ENCODE data around the gene CDH13. TPM values are rescaled to one million over a fixed set of nuclear protein-coding genes. Genes with fewer than 3 reads are reported as not detected.

Gene CDH13
- total RNA-seq, 4 donors from 2014 or later: 2.0 to 6.6 (median 4.1) TPM; not detected in 1

GRCh38 chr16:83721676-83722075, 1094.9 kb downstream of the CDH13 start:
- Histone ChIP-seq H3K27ac (no peak overlapping the region), H3K36me3 (no peaks in the 10 kb centered on the region), H3K27me3 (no peaks in the 10 kb centered on the region), H3K4me3 (no peak overlapping the region), H3K9me3 (no peaks in the 10 kb centered on the region), H3K4me1 (no peaks in the 10 kb centered on the region)
- DNase-seq: no peak
- TF ChIP-seq CTCF (IDR thresholded peaks at IDR 0.05): no peak
- TF ChIP-seq POLR2A (IDR thresholded peaks at IDR 0.05): no peak

GRCh38 chr16:83722456-83723183, 1095.9 kb downstream of the CDH13 start:
- Histone ChIP-seq H3K36me3 (no peaks in the 10 kb centered on the region), H3K27ac (no peak overlapping the region), H3K9me3 (no peaks in the 10 kb centered on the region), H3K4me1 (no peaks in the 10 kb centered on the region), H3K27me3 (no peaks in the 10 kb centered on the region), H3K4me3 (no peak overlapping the region)
- no peak for TF ChIP-seq CTCF (IDR thresholded peaks at IDR 0.05)
- TF ChIP-seq POLR2A (IDR thresholded peaks at IDR 0.05): no peak
- DNase-seq: no peak

GRCh38 chr16:83723244-83723643, 1096.5 kb downstream of the CDH13 start:
- Histone ChIP-seq H3K27ac (no peak overlapping the region), H3K27me3 (no peaks in the 10 kb centered on the region), H3K9me3 (no peaks in the 10 kb centered on the region), H3K4me3 (no peak overlapping the region), H3K36me3 (no peaks in the 10 kb centered on the region), H3K4me1 (no peaks in the 10 kb centered on the region)
- DNase-seq: no peak
- TF ChIP-seq CTCF (IDR thresholded peaks at IDR 0.05) (no peak), POLR2A (IDR thresholded peaks at IDR 0.05) (no peak)

- no peaks in the 10 kb centered on the region for H3K4me1 ChIP-seq
- DNase-seq: no peak
- no peaks in the 10 kb centered on the region for H3K36me3 ChIP-seq
- no peak for TF ChIP-seq POLR2A (IDR thresholded peaks at IDR 0.05)
- H3K4me3 ChIP-seq: no peak overlapping the region
- H3K27ac ChIP-seq: no peak overlapping the region
- H3K9me3 ChIP-seq: no peaks in the 10 kb centered on the region
- no peaks in the 10 kb centered on the region for H3K27me3 ChIP-seq
Measured at GRCh38 chr16:83723901-83724300, 1097.1 kb downstream of the CDH13 start.

GRCh38 chr16:83724585-83724984, 1097.8 kb downstream of the CDH13 start:
- Histone ChIP-seq H3K4me3 (no peak overlapping the region), H3K4me1 (no peaks in the 10 kb centered on the region), H3K27me3 (no peaks in the 10 kb centered on the region), H3K27ac (no peak overlapping the region), H3K36me3 (no peaks in the 10 kb centered on the region), H3K9me3 (no peaks in the 10 kb centered on the region)
- no peak for DNase-seq
- TF ChIP-seq CTCF (IDR thresholded peaks at IDR 0.05) (no peak), POLR2A (IDR thresholded peaks at IDR 0.05) (no peak)

- no peaks in the 10 kb centered on the region for H3K9me3 ChIP-seq
Measured at GRCh38 chr16:83725313-83725712, 1098.5 kb downstream of the CDH13 start.

More at GRCh38 chr16:83725313-83725712, 1098.5 kb downstream of the CDH13 start:
- Histone ChIP-seq H3K4me3 (no peak overlapping the region), H3K36me3 (no peaks in the 10 kb centered on the region), H3K4me1 (no peaks in the 10 kb centered on the region), H3K27ac (no peak overlapping the region), H3K27me3 (no peaks in the 10 kb centered on the region)
- no peak for DNase-seq
- TF ChIP-seq CTCF (IDR thresholded peaks at IDR 0.05) (no peak), POLR2A (IDR thresholded peaks at IDR 0.05) (no peak)

All from Peyer's patch (tissue), 4 donors.